GM21447 (cell line): Measurements from ENCODE around the gene CCL26.
"Not testable (repeated sequence)": the region's sequence is repeated elsewhere in the genome, so short reads cannot be mapped to it uniquely, and the experiment has no call there.

Source experiments
- ATAC-seq: cut with Tn5 transposase; IDR thresholded peaks from one replicate; pipeline ENCODE4 v1.9.1; 2021; ENCODE audit not compliant: unreplicated experiment

The CCL26 gene

GRCh38 chr7:75739796-75740672 is 32.0 kb downstream of the CCL26 start:
- no peak for ATAC-seq

- ATAC-seq: peak; percentile 84
Measured at GRCh38 chr7:75738975-75739795, 32.8 kb downstream of the CCL26 start.

GRCh38 chr7:75738604-75738974 is 33.4 kb downstream of the CCL26 start, which contains the start of gene HIP1:
Gene HIP1, minus strand, starts transcription at chr7:75738941. Its CDS starts 21 bp downstream, at chr7:75738920.
- ATAC-seq: peak; percentile 5

- no peak for ATAC-seq
Measured at GRCh38 chr7:75737856-75738603, 34.0 kb downstream of the CCL26 start.

- ATAC-seq: no peak
Measured at GRCh38 chr7:75735581-75736350, 36.2 kb downstream of the CCL26 start.

GRCh38 chr7:75734586-75735458 is 37.2 kb downstream of the CCL26 start:
- ATAC-seq: no peak

- no peak for ATAC-seq
Measured at GRCh38 chr7:75732764-75733630, 39.0 kb downstream of the CCL26 start.

GRCh38 chr7:75732016-75732521 is 39.9 kb downstream of the CCL26 start:
- ATAC-seq: no peak

GRCh38 chr7:75729851-75730274 is 42.1 kb downstream of the CCL26 start:
- no peak for ATAC-seq

GRCh38 chr7:75727881-75728593 is 44.0 kb downstream of the CCL26 start:
- ATAC-seq: no peak

- not testable (repeated sequence) for ATAC-seq
Measured at GRCh38 chr7:75727351-75727750, 44.7 kb downstream of the CCL26 start.

GRCh38 chr7:75725306-75725705 is 46.7 kb downstream of the CCL26 start:
- ATAC-seq: no peak

- ATAC-seq: no peak
Measured at GRCh38 chr7:75723444-75723843, 48.6 kb downstream of the CCL26 start.

GRCh38 chr7:75722373-75722772 is 49.6 kb downstream of the CCL26 start:
- no peak for ATAC-seq

- not testable (repeated sequence) for ATAC-seq
Measured at GRCh38 chr7:75721922-75722321, 50.1 kb downstream of the CCL26 start.

- ATAC-seq: no peak
Measured at GRCh38 chr7:75721426-75721825, 50.6 kb downstream of the CCL26 start.

GRCh38 chr7:75719626-75720025 is 52.4 kb downstream of the CCL26 start:
- ATAC-seq: no peak
